Stomach (tissue), 9 donors: Measurements from ENCODE around the gene SPINT3. TPM values are rescaled to one million over a fixed set of nuclear protein-coding genes. Genes with fewer than 3 reads are reported as not detected.

Experiments used
- DNase-seq, 2 donors: peaks; one replicate each; pipeline versions ENCODE4 v3.0.0 to v3.0.0-alpha.2; 2013 to 2019
- H3K27ac ChIP-seq, 5 donors: fragments of 200-600 bp in 4 of 5; sonication (generic) in 4 of 5; one replicate each; pipeline ENCODE4 v1.5.1; 2013 to 2019; ENCODE audit warnings: mild to moderate bottlenecking in 1 of 5, moderate library complexity in 1 of 5
- H3K27me3 ChIP-seq, 3 donors: fragments of 200-600 bp; sonication (generic); one replicate each; pipeline ENCODE4 v1.5.1; 2017 to 2019; ENCODE audit warnings: mixed run types in 1 of 3
- H3K36me3 ChIP-seq, 4 donors: fragments of 200-600 bp; sonication (generic); 1 replicate in 3 of 4; 2 replicates in 1 of 4; pipeline ENCODE4 v1.5.1; 2016 to 2019
- H3K4me1 ChIP-seq, 4 donors: fragments of 200-600 bp; sonication (generic); one replicate each; pipeline ENCODE4 v1.5.1; 2016 to 2019
- H3K4me3 ChIP-seq, 4 donors: fragments of 200-600 bp; sonication (generic) in 3 of 4; one replicate each; pipeline ENCODE4 v1.5.1; 2016 to 2019; ENCODE audit warnings: mild to moderate bottlenecking in 1 of 4
- H3K9me3 ChIP-seq, 4 donors: fragments of 200-600 bp; sonication (generic); one replicate each; pipeline ENCODE4 v1.5.1; 2016 to 2019
- EP300 ChIP-seq: sonication (generic); formaldehyde crosslinking; IDR thresholded peaks from one replicate; pipeline ENCODE4 v1.6.1; 2017; ENCODE audit warnings: antibody characterized with exemption
- POLR2A ChIP-seq, 4 donors: fragments of 450-650 bp; IDR thresholded peaks; one replicate each; pipeline ENCODE4 v1.6.1; 2016; ENCODE audit warnings: antibody characterized with exemption in 4 of 4, control low read depth in 2 of 4, mild to moderate bottlenecking in 1 of 4, moderate library complexity in 1 of 4
- POLR2AphosphoS5 ChIP-seq, 3 donors: sonication (generic); formaldehyde crosslinking; IDR thresholded peaks; one replicate each; pipeline ENCODE4 v1.6.1; 2016; ENCODE audit warnings: antibody characterized with exemption in 3 of 3
- WGBS, 5 donors: extraction: QIAGEN DNeasy Blood & Tissue Kit in 3 of 5; methylation state at CpG; one replicate each; pipeline versions ENCODE4 v1.1.5 to v1.1.7; 2013 to 2018; 5-methylcytosine and 5-hydroxymethylcytosine counted together
- intact Hi-C: fragments of 100-400 bp; cut with DNase I; formaldehyde crosslinking; loops from one replicate; pipeline ENCODE4 v1.15.1; 2023; ENCODE audit warnings: low total_unique reads
- polyA plus RNA-seq, 3 donors: library from polyadenylated mRNA; stranded (reverse); fragments of 200-250 nt; gene quantifications; one replicate each; pipeline ENCODE4 v1.2.3, GENCODE V29; 2013
- small RNA-seq, 4 donors: library from RNA; depleted of rRNA; stranded (forward); fragments of <200 nt; gene quantifications; one replicate each; pipeline ENCODE3, GENCODE V24; 2016
- total RNA-seq, 5 donors: library from RNA; depleted of rRNA; stranded (reverse); fragments of >200 nt; gene quantifications; one replicate each; pipeline versions ENCODE4 v1.1.0 to v1.2.3, GENCODE V29; 2014 to 2016
- TF ChIP-seq, protein P1 (sequence below), 7 experiments: fragments of 450-650 bp in 4 of 7; fragments of 200-600 bp in 3 of 7; sonication (generic) in 3 of 7; IDR thresholded peaks; one replicate each; pipeline ENCODE4 v1.5.1; 2016 to 2019; ENCODE audit warnings: antibody characterized with exemption in 7 of 7, control low read depth in 2 of 7, mild to moderate bottlenecking in 1 of 7
- donor health status: healthy with polysubstance abuse.
- donor health status: Bipolar disorder and iron deficiency.
- donor health status: healthy.

SPINT3 gene
- total and polyA plus RNA-seq, 8 donors, result not detected

DNA sequence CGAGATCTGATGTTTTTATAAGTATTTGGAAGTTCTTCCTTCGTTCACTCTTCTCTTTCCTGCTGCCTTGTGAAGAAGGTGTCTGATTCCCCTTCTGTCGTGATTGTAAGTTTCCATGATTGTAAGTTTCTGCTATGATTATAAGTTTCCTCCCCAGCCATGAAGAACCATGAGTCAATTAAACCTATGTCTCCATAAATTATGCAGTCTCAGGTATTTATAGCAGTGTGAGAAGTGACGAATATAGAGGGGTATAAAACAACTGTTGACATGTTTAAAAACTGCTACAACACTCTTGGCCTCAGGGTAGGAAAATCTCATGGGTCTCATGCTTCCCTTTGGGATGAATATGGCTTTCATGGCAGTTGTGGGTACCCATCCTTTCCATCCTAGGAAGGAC lies 51.7 kb downstream of the SPINT3 start:
- WGBS, 5 donors, result 68 to 76% (median 72%) methylated on average over 4 of the region's 4 CpGs
- H3K27me3 ChIP-seq, result peaks cover 0 to 6% (median 0%) of the 10 kb centered on the region in 3 donors
- H3K4me1 ChIP-seq, result peaks cover 0 to 13% (median 4%) of the 10 kb centered on the region in 4 donors
- no peaks in the 10 kb centered on the region for H3K36me3 ChIP-seq
- H3K4me3 ChIP-seq, result no peak overlapping the region
- no peak for DNase-seq
- H3K27ac ChIP-seq, result no peak overlapping the region
- intact Hi-C loops, result no loop called here
- H3K9me3 ChIP-seq, result no peaks in the 10 kb centered on the region
- TF ChIP-seq POLR2AphosphoS5 (IDR thresholded peaks at IDR 0.05), result no peak
- no peak for TF ChIP-seq POLR2A (IDR thresholded peaks at IDR 0.05)
- TF ChIP-seq, protein P1, sequence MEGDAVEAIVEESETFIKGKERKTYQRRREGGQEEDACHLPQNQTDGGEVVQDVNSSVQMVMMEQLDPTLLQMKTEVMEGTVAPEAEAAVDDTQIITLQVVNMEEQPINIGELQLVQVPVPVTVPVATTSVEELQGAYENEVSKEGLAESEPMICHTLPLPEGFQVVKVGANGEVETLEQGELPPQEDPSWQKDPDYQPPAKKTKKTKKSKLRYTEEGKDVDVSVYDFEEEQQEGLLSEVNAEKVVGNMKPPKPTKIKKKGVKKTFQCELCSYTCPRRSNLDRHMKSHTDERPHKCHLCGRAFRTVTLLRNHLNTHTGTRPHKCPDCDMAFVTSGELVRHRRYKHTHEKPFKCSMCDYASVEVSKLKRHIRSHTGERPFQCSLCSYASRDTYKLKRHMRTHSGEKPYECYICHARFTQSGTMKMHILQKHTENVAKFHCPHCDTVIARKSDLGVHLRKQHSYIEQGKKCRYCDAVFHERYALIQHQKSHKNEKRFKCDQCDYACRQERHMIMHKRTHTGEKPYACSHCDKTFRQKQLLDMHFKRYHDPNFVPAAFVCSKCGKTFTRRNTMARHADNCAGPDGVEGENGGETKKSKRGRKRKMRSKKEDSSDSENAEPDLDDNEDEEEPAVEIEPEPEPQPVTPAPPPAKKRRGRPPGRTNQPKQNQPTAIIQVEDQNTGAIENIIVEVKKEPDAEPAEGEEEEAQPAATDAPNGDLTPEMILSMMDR (IDR thresholded peaks at IDR 0.05), result no peak
- TF ChIP-seq EP300, result no peak

DNA sequence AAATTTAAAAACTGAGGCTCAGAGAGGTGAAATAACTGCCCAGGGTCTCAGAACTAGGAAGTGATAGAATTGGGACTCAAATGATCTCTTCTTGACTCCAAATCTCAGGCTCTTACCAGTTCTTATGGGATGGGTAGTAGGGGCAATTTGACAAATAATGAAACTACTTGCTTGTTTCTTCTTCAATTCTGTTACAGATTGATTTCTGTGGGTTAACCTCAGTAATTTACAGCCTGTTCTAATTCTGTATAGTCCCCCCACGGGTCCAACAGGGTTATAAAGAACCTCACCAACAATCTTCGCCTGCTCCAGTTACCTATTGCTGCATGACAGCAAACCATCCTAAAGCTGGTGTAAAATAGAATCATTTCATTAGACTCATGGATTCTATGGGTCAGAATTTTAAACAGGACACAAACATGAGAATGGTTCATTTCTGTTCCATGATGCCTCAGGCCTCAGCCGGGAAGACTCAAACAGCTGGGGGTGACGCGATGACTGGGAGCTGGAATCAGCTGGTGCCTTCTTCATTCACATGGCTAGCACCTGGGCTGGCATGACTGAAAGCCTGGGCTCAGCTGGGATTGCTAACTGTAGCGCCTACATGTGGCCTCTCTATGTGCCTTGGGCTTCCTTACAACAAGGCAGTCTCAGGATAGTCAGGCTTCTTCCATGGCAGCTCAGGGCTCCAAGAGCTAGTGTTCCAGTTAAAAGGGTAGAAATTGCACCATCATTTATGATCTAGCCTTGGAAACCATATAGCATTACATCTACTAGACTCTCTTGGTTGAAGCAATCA lies 52.5 kb downstream of the SPINT3 start:
- peaks cover 0 to 6% (median 2%) of the 10 kb centered on the region in 4 donors for H3K4me1 ChIP-seq
- intact Hi-C loops, result no loop called here
- WGBS, 5 donors, result 84 to 92% (median 88%) methylated on average over 6 of the region's 6 CpGs
- H3K9me3 ChIP-seq, result no peaks in the 10 kb centered on the region
- no peak overlapping the region for H3K4me3 ChIP-seq
- no peaks in the 10 kb centered on the region for H3K36me3 ChIP-seq
- TF ChIP-seq POLR2AphosphoS5 (IDR thresholded peaks at IDR 0.05), result no peak
- TF ChIP-seq, protein P1 (IDR thresholded peaks at IDR 0.05), result no peak
- H3K27ac ChIP-seq, result no peak overlapping the region
- H3K27me3 ChIP-seq, result peaks cover 0 to 5% (median 0%) of the 10 kb centered on the region in 3 donors
- DNase-seq, result no peak

Small RNAs within 50 kb of the gene (small RNA-seq; reads per million reads assigned to genes)
- gene AL031663.1 (0 reads per million in 4 donors), gene HSPD1P21 (0 reads per million in 4 donors), gene RNA5SP485 (0 reads per million in 4 donors)

Other genes with a start within 250 kb of the SPINT3 start
- gene RBPJL, start 208.8 kb downstream of the SPINT3 start, total RNA-seq, result 1 to 10 TPM in 1 of 5 donors, not detected in 4; 2.2 TPM
- 10 to 100 TPM in 1 of 3 donors, 1 to 10 TPM in 2; 2.7 to 10.4 (median 4.1) TPM for gene RBPJL, start 208.8 kb downstream of the SPINT3 start, polyA plus RNA-seq
- under 1 TPM in 1 of 5 donors, not detected in 4; 0.37 TPM for gene MATN4, start 207.3 kb downstream of the SPINT3 start, total RNA-seq
- gene MATN4, start 207.3 kb downstream of the SPINT3 start, polyA plus RNA-seq, result under 1 TPM in 2 of 3 donors, not detected in 1; 0.25 to 0.30 TPM
- 100 to 1,000 TPM in 2 of 5 donors, 10 to 100 TPM in 3; 27.4 to 343 (median 81.4) TPM for gene SDC4, start 167.2 kb downstream of the SPINT3 start, total RNA-seq
- 10 to 100 TPM; 29.6 to 97.3 (median 78.8) TPM for gene SDC4, start 167.2 kb downstream of the SPINT3 start, polyA plus RNA-seq
- 100 to 1,000 TPM in 1 of 5 donors, 10 to 100 TPM in 4; 16.0 to 119 (median 25.1) TPM for gene SYS1, start 152.5 kb downstream of the SPINT3 start, total RNA-seq
- gene SYS1, start 152.5 kb downstream of the SPINT3 start, polyA plus RNA-seq, result 10 to 100 TPM; 11.2 to 19.7 (median 18.8) TPM
- not detected for gene TP53TG5, start 137.3 kb downstream of the SPINT3 start, total RNA-seq
- under 1 TPM in 2 of 3 donors, not detected in 1; 0.12 to 0.33 TPM for gene TP53TG5, start 137.3 kb downstream of the SPINT3 start, polyA plus RNA-seq
- gene DBNDD2, start 107.3 kb downstream of the SPINT3 start, total RNA-seq, result 100 to 1,000 TPM in 1 of 5 donors, 10 to 100 TPM in 4; 10.6 to 131 (median 51.3) TPM
- 10 to 100 TPM; 55.6 to 90.7 (median 77.6) TPM for gene DBNDD2, start 107.3 kb downstream of the SPINT3 start, polyA plus RNA-seq
- gene PIGT, start 99.5 kb downstream of the SPINT3 start, total RNA-seq, result 100 to 1,000 TPM in 2 of 5 donors, 10 to 100 TPM in 3; 22.6 to 137 (median 87.2) TPM
- gene PIGT, start 99.5 kb downstream of the SPINT3 start, polyA plus RNA-seq, result 10 to 100 TPM; 30.5 to 72.5 (median 45.0) TPM
- 10 to 100 TPM in 2 of 5 donors, 1 to 10 TPM in 2, not detected in 1; 2.2 to 82.8 (median 37.6) TPM for gene WFDC2, start 45.9 kb downstream of the SPINT3 start, total RNA-seq
- 10 to 100 TPM in 2 of 3 donors, 1 to 10 TPM in 1; 6.4 to 57.7 (median 49.0) TPM for gene WFDC2, start 45.9 kb downstream of the SPINT3 start, polyA plus RNA-seq
- not detected for gene WFDC6, start 23.9 kb upstream of the SPINT3 start, total RNA-seq
- gene WFDC6, start 23.9 kb upstream of the SPINT3 start, polyA plus RNA-seq, result not detected
- gene EPPIN, start 31.8 kb upstream of the SPINT3 start, total RNA-seq, result not detected
- not detected for gene EPPIN, start 31.8 kb upstream of the SPINT3 start, polyA plus RNA-seq
- not detected for gene WFDC8, start 63.7 kb upstream of the SPINT3 start, total RNA-seq
- gene WFDC8, start 63.7 kb upstream of the SPINT3 start, polyA plus RNA-seq, result not detected
- not detected for gene WFDC10A, start 114.1 kb upstream of the SPINT3 start, total RNA-seq
- gene WFDC10A, start 114.1 kb upstream of the SPINT3 start, polyA plus RNA-seq, result not detected
- gene WFDC9, start 115.7 kb upstream of the SPINT3 start, total RNA-seq, result not detected
- not detected for gene WFDC9, start 115.7 kb upstream of the SPINT3 start, polyA plus RNA-seq
- not detected for gene WFDC11, start 154.6 kb upstream of the SPINT3 start, total RNA-seq
- gene WFDC11, start 154.6 kb upstream of the SPINT3 start, polyA plus RNA-seq, result not detected
- gene WFDC13, start 186.4 kb upstream of the SPINT3 start, total RNA-seq, result not detected
- not detected for gene WFDC13, start 186.4 kb upstream of the SPINT3 start, polyA plus RNA-seq
- gene WFDC10B, start 189.4 kb upstream of the SPINT3 start, total RNA-seq, result 1 to 10 TPM in 1 of 5 donors, not detected in 4; 4.3 TPM
- 1 to 10 TPM in 1 of 3 donors, not detected in 2; 1.6 TPM for gene WFDC10B, start 189.4 kb upstream of the SPINT3 start, polyA plus RNA-seq
- gene SPINT4, start 206.7 kb upstream of the SPINT3 start, total RNA-seq, result not detected
- gene SPINT4, start 206.7 kb upstream of the SPINT3 start, polyA plus RNA-seq, result not detected